ENCODE data around the gene SLC22A14. TPM values are rescaled to one million over a fixed set of nuclear protein-coding genes. Genes with fewer than 3 reads are reported as not detected.
"Not testable (repeated sequence)": the region's sequence is repeated elsewhere in the genome, so short reads cannot be mapped to it uniquely, and the experiment has no call there.

SLC22A14 gene
- total RNA-seq, 1 donor from 2014 or later = 0.72 TPM

- Mint-ChIP-seq H3K4me3 (ENCODE audit: low read depth) (no peak overlapping the region), H3K4me1 (ENCODE audit: low read depth) (no peaks in the 10 kb centered on the region)
These were observed 35.2 kb downstream of the SLC22A14 start for GRCh38 chr3:38317192-38317759.

GRCh38 chr3:38318766-38319671, 36.9 kb downstream of the SLC22A14 start:
- H3K4me3 Mint-ChIP-seq (ENCODE audit: low read depth) = no peak overlapping the region
- no peaks in the 10 kb centered on the region for H3K4me1 Mint-ChIP-seq (ENCODE audit: low read depth)
- H3K36me3 Mint-ChIP-seq (ENCODE audit: insufficient read depth) = no peaks in the 10 kb centered on the region
- H3K27ac Mint-ChIP-seq = no peak overlapping the region
- TF ChIP-seq CTCF (IDR thresholded peaks at IDR 0.05; ENCODE audit: unreplicated experiment) = no peak
- no peak for DNase-seq (ENCODE audit: low spot score, unreplicated experiment)
- peaks cover 3% of the 10 kb centered on the region for H3K27me3 Mint-ChIP-seq
- H3K9me3 Mint-ChIP-seq (ENCODE audit: low read depth) = peaks cover 3% of the 10 kb centered on the region

More at GRCh38 chr3:38317192-38317759, 35.2 kb downstream of the SLC22A14 start:
- Mint-ChIP-seq H3K36me3 (ENCODE audit: insufficient read depth) (no peaks in the 10 kb centered on the region), H3K27ac (no peak overlapping the region), H3K9me3 (ENCODE audit: low read depth) (no peaks in the 10 kb centered on the region), H3K27me3 (peaks cover 5% of the 10 kb centered on the region)
- no peak for TF ChIP-seq CTCF (IDR thresholded peaks at IDR 0.05; ENCODE audit: unreplicated experiment)
- no peak for DNase-seq (ENCODE audit: low spot score, unreplicated experiment)

- not testable (repeated sequence) for DNase-seq (ENCODE audit: low spot score, unreplicated experiment); H3K27ac Mint-ChIP-seq
These were observed 38.5 kb downstream of the SLC22A14 start for GRCh38 chr3:38320638-38321037.

GRCh38 chr3:38323060-38323459, 41.0 kb downstream of the SLC22A14 start:
- no peak for DNase-seq (ENCODE audit: low spot score, unreplicated experiment)
- Mint-ChIP-seq H3K9me3 (ENCODE audit: low read depth) (peaks cover 7% of the 10 kb centered on the region), H3K4me3 (ENCODE audit: low read depth) (no peak overlapping the region), H3K4me1 (ENCODE audit: low read depth) (no peaks in the 10 kb centered on the region), H3K27ac (no peak overlapping the region), H3K27me3 (no peaks in the 10 kb centered on the region), H3K36me3 (ENCODE audit: insufficient read depth) (no peaks in the 10 kb centered on the region)
- no peak for TF ChIP-seq CTCF (IDR thresholded peaks at IDR 0.05; ENCODE audit: unreplicated experiment)

More at GRCh38 chr3:38320638-38321037, 38.5 kb downstream of the SLC22A14 start:
- not testable (repeated sequence) for H3K4me1 Mint-ChIP-seq (ENCODE audit: low read depth); H3K4me3 Mint-ChIP-seq (ENCODE audit: low read depth); H3K36me3 Mint-ChIP-seq (ENCODE audit: insufficient read depth); H3K27me3 Mint-ChIP-seq; H3K9me3 Mint-ChIP-seq (ENCODE audit: low read depth)

- H3K27me3 Mint-ChIP-seq = no peaks in the 10 kb centered on the region
- no peaks in the 10 kb centered on the region for H3K4me1 Mint-ChIP-seq (ENCODE audit: low read depth)
- H3K36me3 Mint-ChIP-seq (ENCODE audit: insufficient read depth) = no peaks in the 10 kb centered on the region
- no peak overlapping the region for H3K27ac Mint-ChIP-seq
- no peak for TF ChIP-seq CTCF (IDR thresholded peaks at IDR 0.05; ENCODE audit: unreplicated experiment)
- no peak overlapping the region for H3K4me3 Mint-ChIP-seq (ENCODE audit: low read depth)
- no peak for DNase-seq (ENCODE audit: low spot score, unreplicated experiment)
- H3K9me3 Mint-ChIP-seq (ENCODE audit: low read depth) = peaks cover 7% of the 10 kb centered on the region
These were observed 43.2 kb downstream of the SLC22A14 start for GRCh38 chr3:38325256-38325655.

Measured in progenitor cell of endocrine pancreas (in vitro differentiated cells).